ENCODE results near the gene IFNW1.

IFNW1 gene

GRCh38 chr9:21102305-21102704 is 39.3 kb downstream of the IFNW1 start:
- no peak overlapping the region for H3K27ac ChIP-seq (ENCODE audit: low read length)
- H3K9me3 ChIP-seq (ENCODE audit: control insufficient read depth, low read depth, low read length), result no peaks in the 10 kb centered on the region
- H3K36me3 ChIP-seq (ENCODE audit: control insufficient read depth, low read depth, low read length), result no peaks in the 10 kb centered on the region
- no peak overlapping the region for H3K9ac ChIP-seq (ENCODE audit: low read length)
- no peaks in the 10 kb centered on the region for H3K27me3 ChIP-seq (ENCODE audit: control insufficient read depth, insufficient read depth, low read length)
- H3K4me1 ChIP-seq (ENCODE audit: control insufficient read depth, low read depth, low read length), result peaks cover 9% of the 10 kb centered on the region
- H3K4me3 ChIP-seq (ENCODE audit: low read length), result no peak overlapping the region

DNA sequence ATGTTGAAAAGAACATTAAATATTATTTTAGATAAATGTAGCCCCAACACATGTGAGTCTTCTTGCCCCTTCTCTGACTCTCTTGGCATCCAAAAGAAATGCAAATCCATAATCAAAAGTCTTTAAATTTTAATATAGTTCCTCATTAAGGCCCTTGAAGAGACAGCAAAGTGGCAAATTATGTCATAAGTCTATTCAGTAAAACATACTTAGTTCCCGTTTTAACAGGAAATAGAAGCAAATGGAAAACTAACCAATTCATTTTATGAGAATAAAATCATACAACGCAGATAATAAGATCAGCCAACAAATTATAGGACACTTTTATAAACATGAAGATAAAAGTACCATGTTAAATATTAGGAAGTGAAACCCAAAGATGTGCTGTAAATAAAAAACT is 43.8 kb downstream of the IFNW1 start:
- Histone ChIP-seq H3K4me3 (ENCODE audit: low read length) (no peak overlapping the region), H3K4me1 (ENCODE audit: control insufficient read depth, low read depth, low read length) (no peaks in the 10 kb centered on the region), H3K9me3 (ENCODE audit: control insufficient read depth, low read depth, low read length) (no peaks in the 10 kb centered on the region), H3K9ac (ENCODE audit: low read length) (no peak overlapping the region), H3K27ac (ENCODE audit: low read length) (no peak overlapping the region), H3K27me3 (ENCODE audit: control insufficient read depth, insufficient read depth, low read length) (no peaks in the 10 kb centered on the region), H3K36me3 (ENCODE audit: control insufficient read depth, low read depth, low read length) (no peaks in the 10 kb centered on the region)

DNA sequence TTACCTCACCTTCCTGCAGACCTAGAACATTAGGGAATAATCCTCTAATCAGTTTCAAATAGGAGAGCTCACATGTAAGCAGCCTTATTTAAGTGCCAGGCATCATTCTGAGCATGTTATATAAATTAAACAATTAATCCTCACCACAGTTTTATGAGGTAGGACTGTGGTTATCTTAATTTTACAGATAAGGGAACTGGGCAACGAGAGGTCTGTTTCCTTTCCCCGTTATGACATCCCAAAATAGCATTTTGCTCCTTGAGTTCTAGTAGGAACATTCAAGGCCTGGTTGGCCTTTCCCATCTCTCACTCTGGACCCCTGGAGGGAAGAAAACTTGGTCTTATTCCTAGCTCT is 44.8 kb downstream of the IFNW1 start:
- no peaks in the 10 kb centered on the region for H3K27me3 ChIP-seq (ENCODE audit: control insufficient read depth, insufficient read depth, low read length)
- no peak overlapping the region for H3K27ac ChIP-seq (ENCODE audit: low read length)
- H3K9me3 ChIP-seq (ENCODE audit: control insufficient read depth, low read depth, low read length), result no peaks in the 10 kb centered on the region
- H3K4me1 ChIP-seq (ENCODE audit: control insufficient read depth, low read depth, low read length), result no peaks in the 10 kb centered on the region
- no peak overlapping the region for H3K4me3 ChIP-seq (ENCODE audit: low read length)
- H3K9ac ChIP-seq (ENCODE audit: low read length), result no peak overlapping the region
- no peaks in the 10 kb centered on the region for H3K36me3 ChIP-seq (ENCODE audit: control insufficient read depth, low read depth, low read length)

DNA sequence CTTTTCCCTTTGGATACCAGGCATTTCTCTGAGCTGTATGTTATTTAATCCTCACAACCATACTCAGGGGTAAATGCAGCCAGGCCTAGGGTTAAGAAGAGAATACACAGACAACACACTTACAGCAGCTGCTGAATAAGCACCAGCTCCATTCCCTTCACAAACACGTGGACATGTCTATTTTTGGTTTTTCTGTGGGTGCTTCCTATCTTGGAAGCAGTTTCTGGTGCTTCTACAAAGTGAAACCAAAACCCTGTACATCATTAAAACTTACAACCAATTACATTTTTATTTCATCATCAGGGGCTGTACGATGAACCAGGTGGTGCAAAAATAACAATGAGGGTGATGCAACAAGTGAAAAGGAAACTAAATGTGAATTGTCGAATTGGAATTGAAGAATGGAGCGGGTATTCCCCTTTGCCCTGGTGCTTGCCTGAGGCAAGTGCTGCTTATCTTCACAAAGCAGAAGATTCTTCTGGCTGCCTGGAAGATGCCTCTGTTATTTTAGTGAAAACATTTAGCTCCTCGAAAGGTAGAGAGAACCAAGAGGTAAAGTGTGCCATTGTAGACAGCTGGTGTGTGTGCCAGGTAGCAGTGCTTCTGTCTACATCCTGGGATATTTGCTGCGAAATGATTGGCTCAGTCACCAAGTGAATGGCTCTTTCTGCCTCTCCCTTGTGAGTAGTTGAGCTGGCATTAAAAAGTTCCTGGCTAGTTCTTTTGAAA is 45.3 kb downstream of the IFNW1 start:
- Histone ChIP-seq H3K9me3 (ENCODE audit: control insufficient read depth, low read depth, low read length) (no peaks in the 10 kb centered on the region), H3K4me3 (ENCODE audit: low read length) (no peak overlapping the region), H3K9ac (ENCODE audit: low read length) (no peak overlapping the region), H3K36me3 (ENCODE audit: control insufficient read depth, low read depth, low read length) (no peaks in the 10 kb centered on the region), H3K27ac (ENCODE audit: low read length) (no peak overlapping the region), H3K27me3 (ENCODE audit: control insufficient read depth, insufficient read depth, low read length) (no peaks in the 10 kb centered on the region), H3K4me1 (ENCODE audit: control insufficient read depth, low read depth, low read length) (no peaks in the 10 kb centered on the region)

- H3K4me3 ChIP-seq (ENCODE audit: low read length), result no peak overlapping the region
- no peaks in the 10 kb centered on the region for H3K4me1 ChIP-seq (ENCODE audit: control insufficient read depth, low read depth, low read length)
- no peaks in the 10 kb centered on the region for H3K9me3 ChIP-seq (ENCODE audit: control insufficient read depth, low read depth, low read length)
- H3K27ac ChIP-seq (ENCODE audit: low read length), result no peak overlapping the region
- H3K27me3 ChIP-seq (ENCODE audit: control insufficient read depth, insufficient read depth, low read length), result no peaks in the 10 kb centered on the region
- no peak overlapping the region for H3K9ac ChIP-seq (ENCODE audit: low read length)
- H3K36me3 ChIP-seq (ENCODE audit: control insufficient read depth, low read depth, low read length), result no peaks in the 10 kb centered on the region
Measured at GRCh38 chr9:21095561-21095960, 46.1 kb downstream of the IFNW1 start.
